K562 (cell line): ENCODE results near the gene DPH1. TPM values are rescaled to one million over a fixed set of nuclear protein-coding genes. Genes with fewer than 3 reads are reported as not detected.

Experiments used
- HDAC8 ChIP-seq: fragments of 450-650 bp; IDR thresholded peaks from 2 replicates; pipeline ENCODE4 v1.6.1; 2016; ENCODE audit warnings: mild to moderate bottlenecking, missing genetic modification characterization, moderate library complexity, missing compliant biosample characterization
- MBD2 ChIP-seq: sonication (generic); IDR thresholded peaks from 2 replicates; pipeline ENCODE4 v1.6.1; 2016; ENCODE audit warnings: low read depth, borderline replicate concordance
- NR2C2 ChIP-seq, 2 experiments: fragments of 200-800 bp in 1 of 2; sonication (Bioruptor generic) in 1 of 2; sonication (generic) in 1 of 2; formaldehyde crosslinking in 1 of 2; IDR thresholded peaks; 2 replicates each; pipeline versions ENCODE4 v1.6.1 to v1.8.0; 2016 to 2022; ENCODE audit warnings: mild to moderate bottlenecking in 1 of 2, missing compliant biosample characterization in 1 of 2, missing genetic modification characterization in 1 of 2, missing genetic modification reagents in 1 of 2
- SMAD4 ChIP-seq: fragments of 250-450 bp; sonication (Bioruptor Pico); conservative IDR thresholded peaks from 2 replicates; pipeline ENCODE4 v1.8.0; 2021; ENCODE audit warnings: inconsistent platforms, mild to moderate bottlenecking, moderate library complexity
- TARDBP ChIP-seq: fragments of 450-650 bp; IDR thresholded peaks from 2 replicates; pipeline ENCODE4 v1.6.1; 2016
- ZKSCAN1 ChIP-seq: fragments of 150-350 bp; IDR thresholded peaks from 2 replicates; pipeline ENCODE4 v1.6.1; 2016; ENCODE audit warnings: low read depth, low read length
- ZNF589 ChIP-seq: fragments of 200-800 bp; sonication (Bioruptor generic); IDR thresholded peaks from 2 replicates; pipeline ENCODE4 v1.6.1; 2016; ENCODE audit warnings: low read depth, missing genetic modification characterization, missing compliant biosample characterization
- polyA plus RNA-seq, 8 experiments: library from polyadenylated mRNA; depleted of rRNA in 4 of 8; stranded (reverse) in 5 of 8; unstranded in 3 of 8; fragments of >200 nt; fragmentation: Nextera tagmentation in 2 of 8; fragmentation: Illumina TruSeq in 1 of 8; extraction: Ambion mirVana in 2 of 8; extraction: Trizol in 1 of 8; gene quantifications; 2 replicates each; pipeline versions ENCODE4 v1.2.1 to v1.2.3, GENCODE V29; 2011 to 2014; ENCODE audit warnings: inconsistent platforms in 1 of 8, missing spikeins in 1 of 8
- total RNA-seq, 7 experiments: library from RNA; depleted of rRNA in 6 of 7; stranded (reverse); fragments of >200 nt in 6 of 7; fragmentation: Illumina TruSeq in 2 of 7; extraction: Trizol in 2 of 7; gene quantifications; 2 replicates each; pipeline versions ENCODE4 v1.2.1 to v1.2.3, GENCODE V29; 2011 to 2021; ENCODE audit warnings: low replicate concordance in 1 of 7
- TF ChIP-seq, protein P1 (sequence below), 2 experiments: fragments of 450-650 bp in 1 of 2; sonication (generic) in 1 of 2; formaldehyde crosslinking in 1 of 2; IDR thresholded peaks; 2 replicates each; pipeline versions ENCODE4 v1.7.1 to v1.9.0; 2016 to 2022; ENCODE audit warnings: inconsistent platforms in 1 of 2, mild to moderate bottlenecking in 1 of 2, missing genetic modification reagents in 1 of 2
- TF ChIP-seq, protein P2 (sequence below): fragments of 250-450 bp; sonication (Bioruptor Pico); IDR thresholded peaks from 2 replicates; pipeline ENCODE4 v1.8.0; 2021; ENCODE audit warnings: moderate library complexity, mild to moderate bottlenecking, inconsistent platforms
- TF ChIP-seq, protein P3 (sequence below): fragments of 250-450 bp; sonication (Bioruptor Pico); IDR thresholded peaks from 2 replicates; pipeline ENCODE4 v1.5.0; 2021; ENCODE audit warnings: mild to moderate bottlenecking, borderline replicate concordance
- TF ChIP-seq, protein P4 (sequence below): conservative IDR thresholded peaks from 2 replicates; pipeline ENCODE4 v1.6.1; 2011; ENCODE audit warnings: low read depth, mild to moderate bottlenecking, low read length; ENCODE audit not compliant: control insufficient read depth

Gene DPH1
- total and polyA plus RNA-seq, 9 of the 15 experiments (the other 6 are each of a cell fraction or from before 2014, with no cell fraction given) = 0.42 to 40.6 (median 20.2) TPM

DNA sequence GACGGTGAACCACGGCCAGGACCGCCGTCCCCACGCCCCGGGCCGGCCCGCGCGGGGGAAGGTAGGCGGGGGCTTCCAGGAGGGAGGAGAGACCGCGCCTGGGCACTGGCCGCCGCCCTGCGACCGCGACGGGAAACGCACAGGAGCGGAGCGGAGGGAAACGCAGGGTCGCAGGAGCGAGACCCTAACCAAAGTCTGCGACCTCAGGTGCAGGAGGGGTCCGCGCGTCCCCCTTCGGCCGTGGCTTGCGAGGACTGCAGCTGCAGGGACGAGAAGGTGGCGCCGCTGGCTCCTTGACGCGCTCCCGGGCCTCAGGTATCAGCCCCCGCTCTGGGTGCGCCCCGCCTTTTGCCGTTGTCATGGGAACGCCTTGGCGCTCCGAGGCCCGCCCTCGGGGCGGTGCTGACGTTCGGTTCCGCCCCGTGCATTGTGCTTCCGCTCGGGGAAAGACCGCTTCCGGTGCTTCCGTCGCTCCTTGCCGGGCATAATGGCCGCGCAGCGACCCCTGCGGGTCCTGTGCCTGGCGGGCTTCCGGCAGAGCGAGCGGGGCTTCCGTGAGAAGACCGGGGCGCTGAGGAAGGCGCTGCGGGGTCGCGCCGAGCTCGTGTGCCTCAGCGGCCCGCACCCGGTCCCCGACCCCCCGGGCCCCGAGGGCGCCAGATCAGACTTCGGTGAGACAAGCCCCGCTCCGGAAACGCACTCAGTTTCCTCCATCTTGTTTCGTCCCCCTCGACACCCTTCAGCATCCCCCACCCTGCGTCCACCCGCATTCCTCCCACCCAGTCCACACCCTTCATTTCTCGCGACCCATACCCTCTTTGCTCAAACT lies 11.8 kb downstream of the DPH1 start, which contains the start of gene OVCA2 (continued):
- TF ChIP-seq, protein P1, sequence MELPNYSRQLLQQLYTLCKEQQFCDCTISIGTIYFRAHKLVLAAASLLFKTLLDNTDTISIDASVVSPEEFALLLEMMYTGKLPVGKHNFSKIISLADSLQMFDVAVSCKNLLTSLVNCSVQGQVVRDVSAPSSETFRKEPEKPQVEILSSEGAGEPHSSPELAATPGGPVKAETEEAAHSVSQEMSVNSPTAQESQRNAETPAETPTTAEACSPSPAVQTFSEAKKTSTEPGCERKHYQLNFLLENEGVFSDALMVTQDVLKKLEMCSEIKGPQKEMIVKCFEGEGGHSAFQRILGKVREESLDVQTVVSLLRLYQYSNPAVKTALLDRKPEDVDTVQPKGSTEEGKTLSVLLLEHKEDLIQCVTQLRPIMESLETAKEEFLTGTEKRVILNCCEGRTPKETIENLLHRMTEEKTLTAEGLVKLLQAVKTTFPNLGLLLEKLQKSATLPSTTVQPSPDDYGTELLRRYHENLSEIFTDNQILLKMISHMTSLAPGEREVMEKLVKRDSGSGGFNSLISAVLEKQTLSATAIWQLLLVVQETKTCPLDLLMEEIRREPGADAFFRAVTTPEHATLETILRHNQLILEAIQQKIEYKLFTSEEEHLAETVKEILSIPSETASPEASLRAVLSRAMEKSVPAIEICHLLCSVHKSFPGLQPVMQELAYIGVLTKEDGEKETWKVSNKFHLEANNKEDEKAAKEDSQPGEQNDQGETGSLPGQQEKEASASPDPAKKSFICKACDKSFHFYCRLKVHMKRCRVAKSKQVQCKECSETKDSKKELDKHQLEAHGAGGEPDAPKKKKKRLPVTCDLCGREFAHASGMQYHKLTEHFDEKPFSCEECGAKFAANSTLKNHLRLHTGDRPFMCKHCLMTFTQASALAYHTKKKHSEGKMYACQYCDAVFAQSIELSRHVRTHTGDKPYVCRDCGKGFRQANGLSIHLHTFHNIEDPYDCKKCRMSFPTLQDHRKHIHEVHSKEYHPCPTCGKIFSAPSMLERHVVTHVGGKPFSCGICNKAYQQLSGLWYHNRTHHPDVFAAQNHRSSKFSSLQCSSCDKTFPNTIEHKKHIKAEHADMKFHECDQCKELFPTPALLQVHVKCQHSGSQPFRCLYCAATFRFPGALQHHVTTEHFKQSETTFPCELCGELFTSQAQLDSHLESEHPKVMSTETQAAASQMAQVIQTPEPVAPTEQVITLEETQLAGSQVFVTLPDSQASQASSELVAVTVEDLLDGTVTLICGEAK (IDR thresholded peaks at IDR 0.05) = peak; percentile 98
- TF ChIP-seq, protein P1 (CRISPR knock-in tag; IDR thresholded peaks at IDR 0.05) = no peak
- TF ChIP-seq, protein P2, sequence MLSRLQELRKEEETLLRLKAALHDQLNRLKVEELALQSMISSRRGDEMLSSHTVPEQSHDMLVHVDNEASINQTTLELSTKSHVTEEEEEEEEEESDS (CRISPR knock-in tag) = no peak
- TF ChIP-seq MBD2 = peak; percentile 54
- 0 out of 2 replicates have a peak, but pooled peaks have one; percentile 25 for TF ChIP-seq ZKSCAN1
- TF ChIP-seq TARDBP = no peak
- TF ChIP-seq, protein P3, sequence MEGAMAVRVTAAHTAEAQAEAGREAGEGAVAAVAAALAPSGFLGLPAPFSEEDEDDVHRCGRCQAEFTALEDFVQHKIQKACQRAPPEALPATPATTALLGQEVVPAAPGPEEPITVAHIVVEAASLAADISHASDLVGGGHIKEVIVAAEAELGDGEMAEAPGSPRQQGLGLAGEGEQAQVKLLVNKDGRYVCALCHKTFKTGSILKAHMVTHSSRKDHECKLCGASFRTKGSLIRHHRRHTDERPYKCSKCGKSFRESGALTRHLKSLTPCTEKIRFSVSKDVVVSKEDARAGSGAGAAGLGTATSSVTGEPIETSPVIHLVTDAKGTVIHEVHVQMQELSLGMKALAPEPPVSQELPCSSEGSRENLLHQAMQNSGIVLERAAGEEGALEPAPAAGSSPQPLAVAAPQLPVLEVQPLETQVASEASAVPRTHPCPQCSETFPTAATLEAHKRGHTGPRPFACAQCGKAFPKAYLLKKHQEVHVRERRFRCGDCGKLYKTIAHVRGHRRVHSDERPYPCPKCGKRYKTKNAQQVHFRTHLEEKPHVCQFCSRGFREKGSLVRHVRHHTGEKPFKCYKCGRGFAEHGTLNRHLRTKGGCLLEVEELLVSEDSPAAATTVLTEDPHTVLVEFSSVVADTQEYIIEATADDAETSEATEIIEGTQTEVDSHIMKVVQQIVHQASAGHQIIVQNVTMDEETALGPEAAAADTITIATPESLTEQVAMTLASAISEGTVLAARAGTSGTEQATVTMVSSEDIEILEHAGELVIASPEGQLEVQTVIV (CRISPR knock-in tag) = no peak
- no peak for TF ChIP-seq HDAC8 (tag)
- TF ChIP-seq, protein P4, sequence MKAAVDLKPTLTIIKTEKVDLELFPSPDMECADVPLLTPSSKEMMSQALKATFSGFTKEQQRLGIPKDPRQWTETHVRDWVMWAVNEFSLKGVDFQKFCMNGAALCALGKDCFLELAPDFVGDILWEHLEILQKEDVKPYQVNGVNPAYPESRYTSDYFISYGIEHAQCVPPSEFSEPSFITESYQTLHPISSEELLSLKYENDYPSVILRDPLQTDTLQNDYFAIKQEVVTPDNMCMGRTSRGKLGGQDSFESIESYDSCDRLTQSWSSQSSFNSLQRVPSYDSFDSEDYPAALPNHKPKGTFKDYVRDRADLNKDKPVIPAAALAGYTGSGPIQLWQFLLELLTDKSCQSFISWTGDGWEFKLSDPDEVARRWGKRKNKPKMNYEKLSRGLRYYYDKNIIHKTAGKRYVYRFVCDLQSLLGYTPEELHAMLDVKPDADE = peak; percentile 49
- no peak for TF ChIP-seq SMAD4
- peak; percentile 90 for TF ChIP-seq NR2C2 (CRISPR knock-in tag; IDR thresholded peaks at IDR 0.05)
- TF ChIP-seq NR2C2 (tag; IDR thresholded peaks at IDR 0.05) = peak; percentile 97
- TF ChIP-seq ZNF589 (CRISPR knock-in tag) = no peak
